ENCODE results near the gene CNST. TPM values are rescaled to one million over a fixed set of nuclear protein-coding genes. Genes with fewer than 3 reads are reported as not detected.

The CNST gene
- total RNA-seq, 2 experiments from 2014 or later, result 23.6 to 24.2 TPM

- Mint-ChIP-seq H3K27me3 (no peaks in the 10 kb centered on the region), H3K4me3 (peak overlapping the region; percentile 12), H3K36me3 (ENCODE audit: low read depth) (peaks cover 11% of the 10 kb centered on the region), H3K9me3 (ENCODE audit: low read depth) (no peaks in the 10 kb centered on the region), H3K27ac (peak overlapping the region; percentile 51), H3K4me1 (peaks cover 58% of the 10 kb centered on the region)
- DNase-seq, result no peak
- ChIA-PET POLR2A (no interaction called here), CTCF (interaction anchor here (0.5 to 1.0 kb wide), 2 partner anchors 12 to 123 kb away, joined by 3 to 5 read pairs; no protein-coding TSS in a partner anchor)
- no peak for ATAC-seq
- intact Hi-C loops (cut with DNase I, micrococcal nuclease), result no loop called here
Measured at GRCh38 chr1:246573491-246573890, 7.2 kb downstream of the CNST start.

- Mint-ChIP-seq H3K4me1 (peaks cover 61% of the 10 kb centered on the region), H3K27me3 (no peaks in the 10 kb centered on the region), H3K27ac (no peak overlapping the region), H3K36me3 (ENCODE audit: low read depth) (peaks cover 12% of the 10 kb centered on the region), H3K4me3 (peak overlapping the region; percentile 53), H3K9me3 (ENCODE audit: low read depth) (no peaks in the 10 kb centered on the region)
- ChIA-PET CTCF (no interaction called here), POLR2A (no interaction called here)
- DNase-seq (no peak), ATAC-seq (no peak)
- intact Hi-C loops (cut with DNase I, micrococcal nuclease), result no loop called here
Measured at GRCh38 chr1:246576709-246577032, 10.4 kb downstream of the CNST start.

- H3K4me1 Mint-ChIP-seq, result peaks cover 61% of the 10 kb centered on the region
- H3K9me3 Mint-ChIP-seq (ENCODE audit: low read depth), result no peaks in the 10 kb centered on the region
- peak overlapping the region; percentile 88 for H3K27ac Mint-ChIP-seq
- no peaks in the 10 kb centered on the region for H3K27me3 Mint-ChIP-seq
- H3K4me3 Mint-ChIP-seq, result peak overlapping the region; percentile 53
- intact Hi-C loops (cut with DNase I, micrococcal nuclease), result no loop called here
- DNase-seq (no peak), ATAC-seq (no peak)
- CTCF ChIA-PET, result no interaction called here
- peaks cover 14% of the 10 kb centered on the region for H3K36me3 Mint-ChIP-seq (ENCODE audit: low read depth)
- POLR2A ChIA-PET, result no interaction called here
Measured at GRCh38 chr1:246577082-246577719, 10.9 kb downstream of the CNST start.

GRCh38 chr1:246577720-246578106, 11.5 kb downstream of the CNST start:
- H3K4me3 Mint-ChIP-seq, result peak overlapping the region; percentile 28
- ATAC-seq (no peak), DNase-seq (no peak)
- H3K4me1 Mint-ChIP-seq, result peaks cover 65% of the 10 kb centered on the region
- peaks cover 17% of the 10 kb centered on the region for H3K36me3 Mint-ChIP-seq (ENCODE audit: low read depth)
- CTCF ChIA-PET, result no interaction called here
- H3K27ac Mint-ChIP-seq, result peak overlapping the region; percentile 88
- POLR2A ChIA-PET, result no interaction called here
- intact Hi-C loops (cut with DNase I, micrococcal nuclease), result no loop called here
- no peaks in the 10 kb centered on the region for H3K9me3 Mint-ChIP-seq (ENCODE audit: low read depth)
- no peaks in the 10 kb centered on the region for H3K27me3 Mint-ChIP-seq

- ATAC-seq, result peak; percentile 64
- Mint-ChIP-seq H3K4me1 (peaks cover 69% of the 10 kb centered on the region), H3K27me3 (no peaks in the 10 kb centered on the region), H3K9me3 (ENCODE audit: low read depth) (no peaks in the 10 kb centered on the region), H3K4me3 (no peak overlapping the region), H3K27ac (peak overlapping the region; percentile 60), H3K36me3 (ENCODE audit: low read depth) (peaks cover 24% of the 10 kb centered on the region)
- intact Hi-C loops (cut with DNase I, micrococcal nuclease), result no loop called here
- DNase-seq, result no peak
- ChIA-PET CTCF (interaction anchor here (0.6 to 1.0 kb wide), 2 partner anchors 11 to 50 kb away, joined by 3 read pairs; no protein-coding TSS in a partner anchor), POLR2A (no interaction called here)
Measured at GRCh38 chr1:246579818-246580217, 13.6 kb downstream of the CNST start.

GRCh38 chr1:246580497-246581370, 14.5 kb downstream of the CNST start:
- DNase-seq, result no peak
- Mint-ChIP-seq H3K27ac (peak overlapping the region; percentile 55), H3K4me1 (peaks cover 64% of the 10 kb centered on the region), H3K27me3 (no peaks in the 10 kb centered on the region), H3K36me3 (ENCODE audit: low read depth) (peaks cover 19% of the 10 kb centered on the region), H3K4me3 (no peak overlapping the region), H3K9me3 (ENCODE audit: low read depth) (no peaks in the 10 kb centered on the region)
- intact Hi-C loops (cut with DNase I, micrococcal nuclease), result no loop called here
- POLR2A ChIA-PET, result no interaction called here
- CTCF ChIA-PET, result interaction anchor here (1.0 to 1.7 kb wide), 2 partner anchors 11 to 19 kb away, joined by 3 to 4 read pairs; no protein-coding TSS in a partner anchor
- ATAC-seq, result no peak

- H3K4me3 Mint-ChIP-seq, result no peak overlapping the region
- H3K9me3 Mint-ChIP-seq (ENCODE audit: low read depth), result no peaks in the 10 kb centered on the region
- ChIA-PET POLR2A (no interaction called here), CTCF (interaction anchor here (0.6 to 1.7 kb wide), 2 partner anchors 17 to 777 kb away, joined by 3 to 4 read pairs; no protein-coding TSS in a partner anchor)
- no peaks in the 10 kb centered on the region for H3K27me3 Mint-ChIP-seq
- ATAC-seq, result no peak
- intact Hi-C loops (cut with DNase I, micrococcal nuclease), result no loop called here
- no peak overlapping the region for H3K27ac Mint-ChIP-seq
- no peak for DNase-seq
- peaks cover 66% of the 10 kb centered on the region for H3K4me1 Mint-ChIP-seq
- H3K36me3 Mint-ChIP-seq (ENCODE audit: low read depth), result peaks cover 19% of the 10 kb centered on the region
Measured at GRCh38 chr1:246582301-246583055, 16.2 kb downstream of the CNST start.

GRCh38 chr1:246583056-246583440, 16.8 kb downstream of the CNST start:
- intact Hi-C loops (cut with DNase I, micrococcal nuclease), result no loop called here
- ChIA-PET POLR2A (no interaction called here), CTCF (interaction anchor here (0.6 kb wide), 1 partner anchor 777 kb away, joined by 3 read pairs; no protein-coding TSS in a partner anchor)
- H3K9me3 Mint-ChIP-seq (ENCODE audit: low read depth), result no peaks in the 10 kb centered on the region
- peak overlapping the region; percentile 24 for H3K27ac Mint-ChIP-seq
- no peak overlapping the region for H3K4me3 Mint-ChIP-seq
- peaks cover 19% of the 10 kb centered on the region for H3K36me3 Mint-ChIP-seq (ENCODE audit: low read depth)
- ATAC-seq, result no peak
- no peaks in the 10 kb centered on the region for H3K27me3 Mint-ChIP-seq
- peaks cover 66% of the 10 kb centered on the region for H3K4me1 Mint-ChIP-seq
- DNase-seq, result no peak

- Mint-ChIP-seq H3K9me3 (ENCODE audit: low read depth) (no peaks in the 10 kb centered on the region), H3K27ac (peak overlapping the region; percentile 24), H3K4me3 (no peak overlapping the region), H3K36me3 (ENCODE audit: low read depth) (peaks cover 18% of the 10 kb centered on the region), H3K4me1 (peaks cover 63% of the 10 kb centered on the region), H3K27me3 (no peaks in the 10 kb centered on the region)
- intact Hi-C loops (cut with DNase I, micrococcal nuclease), result no loop called here
- ChIA-PET POLR2A (no interaction called here), CTCF (no interaction called here)
- DNase-seq (no peak), ATAC-seq (no peak)
Measured at GRCh38 chr1:246583448-246584185, 17.4 kb downstream of the CNST start.

- H3K4me1 Mint-ChIP-seq, result peaks cover 63% of the 10 kb centered on the region
- ChIA-PET CTCF (interaction anchor here (1.5 kb wide), 1 partner anchor 13 kb away, joined by 4 read pairs; no protein-coding TSS in a partner anchor), POLR2A (no interaction called here)
- H3K9me3 Mint-ChIP-seq (ENCODE audit: low read depth), result peaks cover 2% of the 10 kb centered on the region
- H3K36me3 Mint-ChIP-seq (ENCODE audit: low read depth), result peaks cover 32% of the 10 kb centered on the region
- no peak for DNase-seq
- no peak overlapping the region for H3K4me3 Mint-ChIP-seq
- no peak overlapping the region for H3K27ac Mint-ChIP-seq
- no peaks in the 10 kb centered on the region for H3K27me3 Mint-ChIP-seq
- intact Hi-C loops (cut with DNase I, micrococcal nuclease), result loop anchor here in 1 of 2 experiments (2.0 kb wide), 1 partner anchor 20 kb away; the partner anchor contains the start of genes CNST and TFB2M
- ATAC-seq, result no peak
Measured at GRCh38 chr1:246587032-246587431, 20.8 kb downstream of the CNST start.

- intact Hi-C loops (cut with DNase I, micrococcal nuclease), result loop anchor here in 1 of 2 experiments (2.0 kb wide), 1 partner anchor 21 kb away; the partner anchor contains the start of genes CNST and TFB2M
- H3K27me3 Mint-ChIP-seq, result no peaks in the 10 kb centered on the region
- ATAC-seq, result peak; percentile 41
- peaks cover 2% of the 10 kb centered on the region for H3K9me3 Mint-ChIP-seq (ENCODE audit: low read depth)
- ChIA-PET POLR2A (no interaction called here), CTCF (no interaction called here)
- H3K36me3 Mint-ChIP-seq (ENCODE audit: low read depth), result peaks cover 32% of the 10 kb centered on the region
- peak overlapping the region; percentile 42 for H3K27ac Mint-ChIP-seq
- H3K4me3 Mint-ChIP-seq, result no peak overlapping the region
- H3K4me1 Mint-ChIP-seq, result peaks cover 61% of the 10 kb centered on the region
- DNase-seq, result no peak
Measured at GRCh38 chr1:246587606-246588005, 21.4 kb downstream of the CNST start.

Data from activated CD4-positive, alpha-beta T cell treated with anti-CD3 and anti-CD28 coated beads for 36 hours (primary cell).